Prostate gland (tissue), 2 donors: ENCODE measurements around the gene DZANK1.

Source experiments
- CTCF ChIP-seq, 4 experiments: fragments of 200-600 bp in 2 of 4; fragments of 450-650 bp in 2 of 4; sonication (generic) in 2 of 4; IDR thresholded peaks; 1 replicate in 3 of 4; 2 replicates in 1 of 4; pipeline ENCODE4 v1.5.1; 2016 to 2019; ENCODE audit warnings: antibody characterized with exemption in 4 of 4, mild to moderate bottlenecking in 2 of 4, moderate library complexity in 2 of 4
- POLR2AphosphoS5 ChIP-seq: sonication (generic); formaldehyde crosslinking; IDR thresholded peaks from one replicate; pipeline ENCODE4 v1.6.1; 2017; ENCODE audit warnings: antibody characterized with exemption

- TF ChIP-seq CTCF (IDR thresholded peaks at IDR 0.05) (no peak), POLR2AphosphoS5 (no peak)
Measured at GRCh38 chr20:18360635-18361034, 106.2 kb downstream of the DZANK1 start.
